SHP77 (cell line): Measurements from ENCODE around the gene SPTSSB.

Experiments
- DNase-seq, 2 experiments: peaks; one replicate each; lab custom pipeline; 2025; lab: John Stamatoyannopoulos, UW

Gene SPTSSB

DNA sequence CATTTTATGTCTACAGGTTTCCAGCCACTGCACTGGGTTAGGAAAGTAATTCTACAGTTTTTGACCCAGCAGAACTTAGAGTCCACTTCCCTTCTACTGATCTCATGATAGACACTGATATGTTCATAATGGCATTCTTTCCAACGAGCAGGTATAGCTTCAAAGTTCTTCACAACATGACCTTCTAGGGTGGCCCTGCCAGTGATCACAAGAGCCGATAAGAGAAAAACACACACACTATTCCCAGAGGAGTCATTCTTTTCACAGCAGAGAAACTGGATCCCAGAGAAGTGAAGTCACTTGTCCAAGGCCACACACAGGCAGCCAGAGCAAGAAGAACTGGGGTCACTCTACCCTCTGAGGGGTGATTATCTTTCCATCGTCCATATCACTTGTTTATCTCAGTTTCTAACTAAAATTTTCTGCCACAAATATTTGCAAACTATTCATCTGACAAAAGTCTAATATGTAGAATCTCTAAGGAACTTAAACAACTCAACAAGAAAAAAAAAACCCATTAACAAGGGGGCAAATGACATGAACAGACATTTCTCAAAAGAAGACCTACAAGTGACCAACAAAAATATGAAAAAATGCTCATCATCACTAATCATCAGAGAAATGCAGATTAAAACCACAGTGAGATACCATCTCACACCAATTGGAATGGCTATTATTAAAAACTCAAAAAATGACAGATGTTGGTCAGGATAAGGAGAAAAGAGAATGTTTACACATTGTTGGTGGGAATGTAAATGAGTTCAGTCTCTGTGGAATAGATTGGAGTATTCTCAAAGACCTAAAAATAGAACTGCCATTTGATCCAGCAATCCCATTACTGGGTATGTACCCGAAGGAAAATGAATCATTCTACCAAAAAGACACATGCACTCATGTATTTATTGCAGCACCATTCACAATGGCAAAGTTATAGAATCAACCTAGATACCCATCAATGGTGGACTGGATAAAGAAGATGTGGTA, 31.5 kb downstream of the SPTSSB start:
- no peak for DNase-seq

DNA sequence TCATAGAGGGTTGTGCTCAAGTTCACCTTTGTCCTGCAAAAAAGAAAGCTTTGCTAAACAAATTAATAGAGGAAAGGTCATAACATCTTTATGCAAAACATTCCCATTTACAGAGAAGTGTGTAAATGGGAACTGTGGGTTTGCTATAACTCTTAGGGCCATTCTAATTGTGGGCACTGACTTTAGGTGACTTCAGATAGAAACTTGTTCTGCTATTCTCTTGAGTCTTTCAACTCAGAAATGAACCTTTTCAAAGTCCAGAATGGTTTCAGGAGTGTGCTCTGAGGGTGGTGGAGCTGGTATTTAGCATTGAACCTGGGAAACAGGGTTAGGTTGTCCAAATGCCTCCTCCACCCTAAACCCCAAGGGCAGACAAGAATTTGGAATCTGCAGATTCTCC, 34.0 kb downstream of the SPTSSB start:
- no peak for DNase-seq

DNA sequence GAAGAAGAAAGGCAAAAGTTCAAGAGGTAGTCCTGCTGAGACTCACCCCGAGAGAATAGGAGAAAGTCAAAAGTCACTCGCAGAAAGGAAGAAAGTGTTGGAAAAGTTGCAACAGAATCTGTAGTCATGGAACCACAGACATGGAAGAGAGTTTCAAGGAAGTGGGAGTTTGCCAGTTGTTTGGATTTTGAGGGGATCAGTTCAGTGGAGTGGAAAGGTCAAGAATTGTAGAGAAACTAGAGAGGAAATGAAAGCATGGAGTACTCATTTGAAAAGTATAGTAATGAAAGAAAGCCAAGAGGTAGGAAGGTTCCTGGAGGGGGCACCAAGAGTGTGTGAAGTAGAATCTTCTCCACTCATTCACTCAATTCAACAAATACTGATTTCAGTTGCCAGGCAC, 34.7 kb downstream of the SPTSSB start:
- DNase-seq: no peak

- no peak for DNase-seq
These were observed 37.6 kb downstream of the SPTSSB start for GRCh38 chr3:161333696-161334095.

DNA sequence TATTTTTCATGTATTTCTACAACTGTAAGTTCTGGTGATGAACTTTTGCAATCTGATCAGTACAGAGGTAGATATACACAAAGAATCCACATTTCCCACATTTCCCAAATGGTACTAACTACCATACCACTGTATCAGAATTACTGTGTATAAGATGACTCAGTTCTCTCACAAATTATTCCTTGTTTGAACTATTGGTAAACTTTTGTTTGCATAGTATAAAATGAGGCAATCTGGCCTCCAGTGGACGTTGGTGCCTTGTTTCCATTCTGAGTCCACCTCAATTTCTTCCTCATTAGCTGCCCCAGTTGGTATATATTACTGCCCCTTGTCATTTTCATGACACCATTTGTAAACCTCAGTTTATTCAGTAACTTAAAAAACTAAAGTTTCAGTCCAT, 38.5 kb downstream of the SPTSSB start:
- DNase-seq: no peak

- no peak for DNase-seq
These were observed 46.3 kb downstream of the SPTSSB start for GRCh38 chr3:161325059-161325458.

GRCh38 chr3:161323926-161324621, 47.2 kb downstream of the SPTSSB start:
- DNase-seq: no peak

GRCh38 chr3:161322781-161323568, 48.3 kb downstream of the SPTSSB start:
- no peak for DNase-seq

GRCh38 chr3:161320837-161321236, 50.5 kb downstream of the SPTSSB start:
- no peak for DNase-seq

GRCh38 chr3:161319867-161320266, 51.5 kb downstream of the SPTSSB start:
- DNase-seq: no peak

GRCh38 chr3:161317077-161317476, 54.2 kb downstream of the SPTSSB start:
- DNase-seq: no peak

DNA sequence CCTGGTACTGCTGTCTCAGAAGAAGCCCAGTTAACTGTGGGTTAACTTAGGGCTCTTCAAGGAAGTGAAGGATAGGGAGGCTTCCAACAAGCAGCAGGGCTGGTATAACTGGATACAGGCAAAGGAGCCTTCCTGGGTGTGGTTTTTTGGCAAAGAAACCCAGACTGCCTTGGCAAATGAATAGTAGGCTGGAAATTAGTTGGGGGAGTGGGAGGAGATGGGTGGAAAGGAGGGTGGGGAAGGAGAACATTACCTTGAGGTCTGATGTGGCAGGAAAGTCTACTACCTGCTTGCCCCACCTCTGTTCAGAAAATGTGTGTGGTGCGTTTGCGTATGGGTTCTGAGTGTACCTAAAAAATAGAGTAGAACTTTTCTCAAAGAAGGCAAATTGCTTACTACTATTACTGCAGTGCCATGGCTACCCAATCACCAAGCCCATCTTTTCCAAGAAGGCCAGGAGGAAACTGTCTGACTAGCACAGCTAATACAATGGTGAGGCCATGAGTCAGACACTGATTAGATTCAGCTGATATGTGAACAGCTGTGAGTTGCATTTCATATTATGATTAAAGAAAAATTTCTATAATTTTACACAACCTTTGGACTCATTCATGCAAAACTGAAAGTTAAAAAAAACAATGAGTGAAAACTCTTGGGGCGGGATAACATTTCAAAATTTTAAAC, 55.2 kb downstream of the SPTSSB start:
- DNase-seq: no peak

GRCh38 chr3:161314836-161315395, 56.4 kb downstream of the SPTSSB start:
- no peak for DNase-seq

DNA sequence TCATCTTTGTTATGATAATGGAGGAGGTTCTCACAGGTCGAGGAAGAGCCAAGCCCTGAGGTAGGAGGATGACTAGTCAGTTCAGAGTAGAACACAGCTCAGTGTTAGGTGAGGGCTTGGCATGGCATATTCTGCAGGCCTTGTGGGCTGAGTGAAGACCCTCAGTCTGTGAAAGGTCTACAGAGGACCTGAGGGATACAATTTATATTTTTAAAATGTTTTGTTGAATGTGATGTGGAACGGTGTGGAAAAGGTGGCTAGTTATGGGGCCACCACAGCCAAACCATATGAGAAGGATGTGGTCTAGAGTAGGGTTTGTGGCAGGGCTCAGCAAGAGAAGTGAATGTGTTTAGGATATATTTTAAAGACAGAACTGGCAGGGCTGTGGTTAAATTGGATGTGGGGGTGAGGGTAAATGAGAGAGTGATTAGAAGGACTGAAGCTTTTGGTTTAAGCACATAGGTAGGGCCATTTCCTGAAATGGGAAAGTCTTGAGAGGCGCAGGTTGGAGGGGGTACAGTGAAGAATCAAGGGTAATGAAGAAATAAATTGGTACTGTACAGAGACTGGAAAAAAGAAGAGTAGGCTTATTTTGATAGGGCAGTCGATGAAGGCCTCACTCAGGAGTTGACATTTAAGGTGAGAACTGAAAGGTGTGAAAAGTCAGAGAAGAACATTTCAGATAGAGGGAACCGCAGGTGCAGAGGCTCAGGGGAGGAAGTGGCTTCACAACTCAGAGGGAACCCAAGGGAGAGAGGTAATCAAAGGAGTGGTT, 60.5 kb downstream of the SPTSSB start:
- no peak for DNase-seq

DNA sequence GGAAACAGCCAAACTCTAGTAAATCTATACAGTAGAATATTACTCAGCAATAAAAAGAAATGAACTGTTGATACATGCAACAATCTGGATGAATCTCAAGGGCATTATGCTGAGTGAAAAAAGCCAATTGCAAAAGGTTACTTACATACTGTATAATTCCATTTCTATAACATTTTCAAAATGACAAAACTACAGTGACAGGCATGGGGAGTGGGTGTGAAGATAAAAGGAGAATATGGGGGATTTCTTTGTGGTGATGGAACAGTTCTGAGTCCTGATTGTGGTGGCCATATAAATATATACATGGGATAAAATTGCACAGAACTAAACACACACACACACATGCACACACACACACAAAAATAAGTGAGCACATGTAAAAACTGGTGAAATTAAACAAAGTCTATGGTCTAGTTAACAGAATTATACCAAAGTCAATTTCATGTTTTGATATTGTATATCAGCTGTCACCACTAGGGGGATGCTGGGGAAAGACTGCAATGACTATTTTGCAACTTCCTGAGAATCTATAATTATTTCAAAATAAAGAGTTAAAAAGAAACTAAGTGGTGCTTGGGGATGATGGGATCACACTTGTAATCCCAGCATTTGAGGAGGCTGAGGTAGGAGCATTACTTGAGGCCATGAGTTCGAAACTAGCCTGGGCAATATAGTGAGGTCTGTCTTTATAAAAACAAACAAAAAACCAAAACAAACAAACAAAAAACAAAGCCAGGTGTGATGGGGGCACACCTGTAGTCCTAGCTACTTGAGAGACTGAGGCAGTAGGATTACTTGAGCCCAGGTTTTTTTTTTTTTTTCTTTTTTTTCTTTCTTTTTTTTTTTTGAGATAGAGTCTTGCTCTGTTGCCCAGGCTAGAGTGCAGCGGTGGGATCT, 66.0 kb downstream of the SPTSSB start:
- no peak for DNase-seq

GRCh38 chr3:161296814-161297213, 74.5 kb downstream of the SPTSSB start:
- DNase-seq: no peak

DNA sequence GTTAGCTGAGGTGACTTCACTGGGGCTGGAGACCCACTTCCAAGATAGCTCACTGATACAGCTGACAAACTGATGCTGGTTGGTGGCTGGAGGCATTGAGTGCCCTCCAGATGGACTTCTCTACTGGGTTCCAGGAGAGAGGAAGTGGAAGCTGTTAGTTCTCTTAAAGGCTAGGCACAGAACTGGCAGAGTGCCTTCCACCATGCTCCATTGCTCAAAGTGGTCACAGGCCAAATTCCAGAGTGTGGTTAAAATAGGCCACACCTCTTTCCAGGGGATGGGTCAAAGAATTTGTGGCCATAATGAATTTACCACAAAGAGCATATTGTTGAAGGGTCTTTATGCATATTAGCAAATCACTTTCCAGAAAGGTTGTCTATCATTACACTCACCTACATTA, 76.0 kb downstream of the SPTSSB start:
- no peak for DNase-seq
